Sigmoid colon (tissue), 7 donors: ENCODE data around the gene PLA2G5. TPM values are rescaled to one million over a fixed set of nuclear protein-coding genes. Genes with fewer than 3 reads are reported as not detected.

Experiments used
- DNase-seq: peaks from one replicate; pipeline ENCODE4 v3.0.0-alpha.2; 2019
- H3K27ac ChIP-seq, 4 donors: fragments of 200-600 bp; sonication (generic); one replicate each; pipeline ENCODE4 v1.5.1; 2016 to 2019; ENCODE audit warnings: mild to moderate bottlenecking in 1 of 4
- H3K27me3 ChIP-seq, 3 donors: fragments of 200-600 bp; sonication (generic); one replicate each; pipeline ENCODE4 v1.5.1; 2019; ENCODE audit warnings: mild to moderate bottlenecking in 1 of 3
- H3K36me3 ChIP-seq, 4 donors: fragments of 200-600 bp; sonication (generic); one replicate each; pipeline ENCODE4 v1.5.1; 2016 to 2019
- H3K4me1 ChIP-seq, 4 donors: fragments of 200-600 bp; sonication (generic); one replicate each; pipeline ENCODE4 v1.5.1; 2017 to 2019
- H3K4me3 ChIP-seq, 4 donors: fragments of 200-600 bp; sonication (generic); one replicate each; pipeline ENCODE4 v1.5.1; 2017 to 2019; ENCODE audit warnings: mild to moderate bottlenecking in 2 of 4, moderate library complexity in 1 of 4
- H3K9me3 ChIP-seq, 4 donors: fragments of 200-600 bp in 3 of 4; sonication (generic) in 3 of 4; one replicate each; pipeline versions ENCODE4 v1.5.1 to v1.6.1; 2013 to 2019
- EP300 ChIP-seq, 4 donors: sonication (generic); formaldehyde crosslinking; IDR thresholded peaks; one replicate each; pipeline ENCODE4 v1.6.1; 2017; ENCODE audit warnings: antibody characterized with exemption in 4 of 4
- POLR2A ChIP-seq, 2 donors: fragments of 450-650 bp; IDR thresholded peaks; one replicate each; pipeline ENCODE4 v1.6.1; 2016; ENCODE audit warnings: antibody characterized with exemption in 2 of 2, mild to moderate bottlenecking in 2 of 2, moderate library complexity in 2 of 2
- POLR2AphosphoS5 ChIP-seq, 4 donors: sonication (generic); formaldehyde crosslinking; IDR thresholded peaks; one replicate each; pipeline ENCODE4 v1.6.1; 2017; ENCODE audit warnings: antibody characterized with exemption in 4 of 4
- WGBS, 2 donors: extraction: QIAGEN DNeasy Blood & Tissue Kit; methylation state at CpG; one replicate each; pipeline ENCODE4 v1.1.7; 2013; 5-methylcytosine and 5-hydroxymethylcytosine counted together
- intact Hi-C: fragments of 100-400 bp; cut with DNase I; formaldehyde crosslinking; loops from one replicate; pipeline ENCODE4 v1.15.1; 2023
- polyA plus RNA-seq, 3 donors: library from polyadenylated mRNA; stranded (reverse); fragments of 200-250 nt; gene quantifications; one replicate each; pipeline ENCODE4 v1.2.3, GENCODE V29; 2013
- total RNA-seq, 4 donors: library from RNA; depleted of rRNA; stranded (reverse); fragments of >200 nt; gene quantifications; one replicate each; pipeline ENCODE4 v1.1.0, GENCODE V29; 2016
- TF ChIP-seq, protein P1 (sequence below), 4 experiments: fragments of 450-650 bp in 3 of 4; fragments of 200-600 bp in 1 of 4; IDR thresholded peaks; one replicate each; pipeline ENCODE4 v1.5.1; 2016 to 2019; ENCODE audit warnings: antibody characterized with exemption in 4 of 4, mild to moderate bottlenecking in 3 of 4, moderate library complexity in 2 of 4
- donor health status: healthy with polysubstance abuse.
- donor health status: Bipolar disorder and iron deficiency.
- donor health status: healthy.

Gene PLA2G5
- total and polyA plus RNA-seq, 7 donors: 0.69 to 45.4 (median 18.6) TPM

DNA sequence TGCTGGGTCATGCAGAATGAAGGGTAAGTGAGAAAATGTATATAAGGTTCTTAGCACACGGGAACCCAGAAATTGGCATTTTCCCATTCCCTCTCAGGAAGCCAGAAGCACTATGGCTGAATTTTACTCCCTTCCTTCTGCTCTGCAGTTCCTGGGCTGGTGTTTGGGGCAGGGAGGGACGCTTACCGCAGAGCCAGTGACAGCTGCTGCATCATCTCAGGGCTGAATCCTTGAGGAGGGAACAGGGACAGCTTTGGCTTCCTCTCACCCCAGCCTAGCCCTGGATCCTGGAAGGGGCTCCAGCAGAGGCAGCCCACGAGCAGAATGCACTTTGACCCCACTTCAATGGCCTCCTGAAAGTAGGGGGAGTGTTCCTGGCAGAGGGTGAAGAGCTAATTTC is 37.4 kb downstream of the PLA2G5 start:
- TF ChIP-seq POLR2AphosphoS5 (IDR thresholded peaks at IDR 0.05) (no peak), POLR2A (IDR thresholded peaks at IDR 0.05) (no peak), EP300 (IDR thresholded peaks at IDR 0.05) (no peak)
- TF ChIP-seq, protein P1, sequence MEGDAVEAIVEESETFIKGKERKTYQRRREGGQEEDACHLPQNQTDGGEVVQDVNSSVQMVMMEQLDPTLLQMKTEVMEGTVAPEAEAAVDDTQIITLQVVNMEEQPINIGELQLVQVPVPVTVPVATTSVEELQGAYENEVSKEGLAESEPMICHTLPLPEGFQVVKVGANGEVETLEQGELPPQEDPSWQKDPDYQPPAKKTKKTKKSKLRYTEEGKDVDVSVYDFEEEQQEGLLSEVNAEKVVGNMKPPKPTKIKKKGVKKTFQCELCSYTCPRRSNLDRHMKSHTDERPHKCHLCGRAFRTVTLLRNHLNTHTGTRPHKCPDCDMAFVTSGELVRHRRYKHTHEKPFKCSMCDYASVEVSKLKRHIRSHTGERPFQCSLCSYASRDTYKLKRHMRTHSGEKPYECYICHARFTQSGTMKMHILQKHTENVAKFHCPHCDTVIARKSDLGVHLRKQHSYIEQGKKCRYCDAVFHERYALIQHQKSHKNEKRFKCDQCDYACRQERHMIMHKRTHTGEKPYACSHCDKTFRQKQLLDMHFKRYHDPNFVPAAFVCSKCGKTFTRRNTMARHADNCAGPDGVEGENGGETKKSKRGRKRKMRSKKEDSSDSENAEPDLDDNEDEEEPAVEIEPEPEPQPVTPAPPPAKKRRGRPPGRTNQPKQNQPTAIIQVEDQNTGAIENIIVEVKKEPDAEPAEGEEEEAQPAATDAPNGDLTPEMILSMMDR (IDR thresholded peaks at IDR 0.05): no peak
- intact Hi-C loops: loop anchor here (10.0 kb wide), 1 partner anchor 377 kb away; the partner anchor contains the start of gene CAMK2N1
- no peak for DNase-seq

GRCh38 chr1:20107796-20108195 is 37.8 kb downstream of the PLA2G5 start:
- Histone ChIP-seq H3K27me3 (no peaks in the 10 kb centered on the region), H3K4me3 (no peak overlapping the region), H3K4me1 (peaks cover 0 to 29% (median 10%) of the 10 kb centered on the region in 4 donors), H3K36me3 (no peaks in the 10 kb centered on the region), H3K9me3 (no peaks in the 10 kb centered on the region), H3K27ac (no peak overlapping the region)
- intact Hi-C loops: loop anchor here (10.0 kb wide), 1 partner anchor 377 kb away; the partner anchor contains the start of gene CAMK2N1
- 64 to 76% methylated on average over 4 of the region's 4 CpGs for WGBS, 2 donors
- TF ChIP-seq, protein P1 (IDR thresholded peaks at IDR 0.05): no peak
- TF ChIP-seq POLR2A (IDR thresholded peaks at IDR 0.05) (no peak), EP300 (IDR thresholded peaks at IDR 0.05) (no peak), POLR2AphosphoS5 (IDR thresholded peaks at IDR 0.05) (no peak)
- no peak for DNase-seq

More for the DNA sequence above, 37.4 kb downstream of the PLA2G5 start:
- H3K4me1 ChIP-seq: peaks cover 0 to 29% (median 10%) of the 10 kb centered on the region in 4 donors
- no peak overlapping the region for H3K27ac ChIP-seq
- no peaks in the 10 kb centered on the region for H3K27me3 ChIP-seq
- WGBS, 2 donors: 65 to 66% methylated on average over 4 of the region's 4 CpGs
- no peak overlapping the region for H3K4me3 ChIP-seq
- H3K9me3 ChIP-seq: no peaks in the 10 kb centered on the region
- H3K36me3 ChIP-seq: no peaks in the 10 kb centered on the region

DNA sequence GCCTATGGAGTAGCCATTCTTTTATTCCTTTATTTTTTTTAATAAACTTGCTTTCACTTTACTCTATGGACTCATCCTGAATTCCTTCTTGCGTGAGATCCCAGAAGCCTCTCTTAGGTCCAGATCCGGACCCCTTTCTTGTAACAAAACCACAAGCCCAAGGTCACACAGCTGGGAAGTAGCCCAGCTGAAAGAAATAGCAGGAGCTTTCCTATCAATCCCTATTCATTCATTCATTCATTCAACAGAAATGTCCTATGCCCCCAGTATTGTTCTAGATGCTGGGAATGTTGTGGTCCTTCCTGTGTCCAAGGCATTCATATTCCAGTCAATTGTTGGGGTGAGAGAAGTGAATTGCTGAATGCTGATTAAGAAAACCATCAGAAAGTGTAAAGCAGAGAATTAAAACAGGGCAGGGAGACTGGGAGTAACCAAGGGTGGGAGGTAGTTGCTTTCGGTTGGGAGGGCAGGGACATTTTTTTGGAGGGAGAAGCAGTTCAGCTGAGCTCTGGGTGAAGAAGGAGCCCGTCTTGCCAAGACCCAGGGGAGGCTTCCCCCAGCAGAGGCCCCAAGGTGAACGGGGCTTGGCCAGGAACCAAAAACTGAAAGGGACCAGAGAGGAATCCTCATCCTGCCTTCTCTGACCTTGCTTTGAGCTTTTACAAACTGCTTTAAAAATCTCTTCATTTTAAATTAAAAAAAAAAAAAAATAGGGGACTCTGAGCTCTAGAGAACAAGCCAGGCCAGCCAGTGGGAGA is 38.6 kb downstream of the PLA2G5 start:
- Histone ChIP-seq H3K4me3 (no peak overlapping the region), H3K4me1 (peaks cover 0 to 29% (median 10%) of the 10 kb centered on the region in 4 donors), H3K27ac (peak overlapping the region in 2 of 4 donors; percentile 38 to 82), H3K9me3 (no peaks in the 10 kb centered on the region), H3K36me3 (no peaks in the 10 kb centered on the region), H3K27me3 (no peaks in the 10 kb centered on the region)
- intact Hi-C loops: loop anchor here (10.0 kb wide), 1 partner anchor 376 kb away; the partner anchor contains the start of gene CAMK2N1
- WGBS, 2 donors: 67 to 76% methylated on average over 5 of the region's 5 CpGs
- DNase-seq: no peak
- TF ChIP-seq POLR2A (IDR thresholded peaks at IDR 0.05): no peak
- no peak for TF ChIP-seq POLR2AphosphoS5 (IDR thresholded peaks at IDR 0.05)
- TF ChIP-seq EP300 (IDR thresholded peaks at IDR 0.05): no peak
- TF ChIP-seq, protein P1 (IDR thresholded peaks at IDR 0.05): no peak

DNA sequence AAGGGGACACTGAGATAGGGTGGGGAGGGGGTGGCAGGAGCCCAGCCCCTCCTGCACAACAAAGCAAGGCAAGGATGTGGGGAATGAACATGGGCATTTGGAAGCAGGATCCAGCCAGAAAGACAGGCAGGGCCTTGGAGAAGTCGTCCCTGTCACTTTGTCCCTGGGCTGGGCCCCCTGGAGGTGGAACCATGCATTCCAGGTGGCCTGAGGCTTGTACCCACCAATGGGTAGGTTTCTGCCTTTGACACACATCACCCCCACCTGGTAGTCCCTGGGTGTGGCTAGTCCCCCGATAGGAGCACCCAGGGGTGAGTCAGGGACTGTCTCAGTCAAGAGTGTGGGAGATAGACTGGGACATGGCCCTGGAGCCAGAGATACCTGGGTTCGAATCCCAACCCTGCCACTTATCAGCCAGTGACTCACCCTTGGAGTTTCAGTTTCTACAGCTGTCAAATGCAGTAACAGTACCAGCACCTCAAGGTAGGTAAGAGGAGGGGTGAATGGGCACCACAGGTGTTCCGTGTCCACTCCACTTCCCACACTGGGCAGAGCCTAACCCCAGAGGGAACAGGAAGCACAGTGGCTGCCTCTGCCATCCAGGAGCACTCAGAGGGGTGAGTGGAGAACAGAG is 39.3 kb downstream of the PLA2G5 start:
- no peak for TF ChIP-seq EP300 (IDR thresholded peaks at IDR 0.05)
- no peak for TF ChIP-seq POLR2AphosphoS5 (IDR thresholded peaks at IDR 0.05)
- TF ChIP-seq POLR2A (IDR thresholded peaks at IDR 0.05): no peak
- TF ChIP-seq, protein P1 (IDR thresholded peaks at IDR 0.05): no peak
- DNase-seq: no peak
- no peaks in the 10 kb centered on the region for H3K36me3 ChIP-seq
- WGBS, 2 donors: 59 to 77% methylated on average over 4 of the region's 4 CpGs
- H3K27ac ChIP-seq: peak overlapping the region in 2 of 4 donors; percentile 78 to 82
- H3K4me3 ChIP-seq: no peak overlapping the region
- H3K9me3 ChIP-seq: no peaks in the 10 kb centered on the region
- intact Hi-C loops: loop anchor here (10.0 kb wide), 1 partner anchor 375 kb away; the partner anchor contains the start of gene CAMK2N1
- H3K4me1 ChIP-seq: peaks cover 0 to 29% (median 10%) of the 10 kb centered on the region in 4 donors
- no peaks in the 10 kb centered on the region for H3K27me3 ChIP-seq
